ENCODE measurements around the gene CCR2.

CCR2 gene

GRCh38 chr3:46353647-46354410 lies at the start of gene CCR2:
CCR2 (plus strand) TSS chr3:46354111; CDS start chr3:46357528, 3,417 bp downstream.
- Histone ChIP-seq H3F3A (ENCODE audit: low read depth) (no peaks in the 10 kb centered on the region), H3K79me2 (ENCODE audit: insufficient read depth, low read length) (no peaks in the 10 kb centered on the region), H3K9me2 (replicated peaks; ENCODE audit: low read depth, low read length) (no peaks in the 10 kb centered on the region), H3K9me3 (ENCODE audit: insufficient read depth, low read depth, low read length) (no peaks in the 10 kb centered on the region), H4K20me1 (ENCODE audit: insufficient read depth, low read length, poor library complexity, severe bottlenecking) (no peaks in the 10 kb centered on the region), H3K4me2 (ENCODE audit: low read depth, low read length, poor library complexity, severe bottlenecking) (no peak within 1 kb of the TSS), H3K36me3 (ENCODE audit: insufficient read depth, low read length) (no peaks in the 10 kb centered on the region), H3K27me3 (ENCODE audit: insufficient read depth, low read length, poor library complexity, severe bottlenecking) (peaks cover 29% of the 10 kb centered on the region), H3K4me1 (ENCODE audit: insufficient read depth, low read length, poor library complexity, severe bottlenecking) (peaks cover 35% of the 10 kb centered on the region), H3K4me3 (ENCODE audit: low read length, poor library complexity, severe bottlenecking) (no peak within 1 kb of the TSS), H3K9ac (ENCODE audit: low read depth, low read length, poor library complexity, severe bottlenecking) (no peak within 1 kb of the TSS), H2AFZ (ENCODE audit: low read length) (no peak within 1 kb of the TSS)
- TF ChIP-seq EZH2phosphoT487 (IDR thresholded peaks at IDR 0.05; ENCODE audit: borderline replicate concordance) (no peak), CTCF (conservative IDR thresholded peaks at IDR 0.05; ENCODE audit: low read length) (no peak)

- Histone ChIP-seq H3K4me1 (ENCODE audit: insufficient read depth, low read length, poor library complexity, severe bottlenecking) (peaks cover 17% of the 10 kb centered on the region), H3K9me3 (ENCODE audit: insufficient read depth, low read depth, low read length) (no peaks in the 10 kb centered on the region), H4K20me1 (ENCODE audit: insufficient read depth, low read length, poor library complexity, severe bottlenecking) (no peaks in the 10 kb centered on the region), H3F3A (ENCODE audit: low read depth) (no peaks in the 10 kb centered on the region), H3K27me3 (ENCODE audit: insufficient read depth, low read length, poor library complexity, severe bottlenecking) (no peaks in the 10 kb centered on the region), H3K79me2 (ENCODE audit: insufficient read depth, low read length) (no peaks in the 10 kb centered on the region), H3K9ac (ENCODE audit: low read depth, low read length, poor library complexity, severe bottlenecking) (no peak overlapping the region), H2AFZ (ENCODE audit: low read length) (no peak overlapping the region), H3K36me3 (ENCODE audit: insufficient read depth, low read length) (no peaks in the 10 kb centered on the region), H3K4me3 (ENCODE audit: low read length, poor library complexity, severe bottlenecking) (no peak overlapping the region), H3K9me2 (replicated peaks; ENCODE audit: low read depth, low read length) (no peaks in the 10 kb centered on the region), H3K4me2 (ENCODE audit: low read depth, low read length, poor library complexity, severe bottlenecking) (no peak overlapping the region)
- TF ChIP-seq CTCF (conservative IDR thresholded peaks at IDR 0.05; ENCODE audit: low read length) (no peak), EZH2phosphoT487 (IDR thresholded peaks at IDR 0.05; ENCODE audit: borderline replicate concordance) (no peak)
These were observed 49.2 kb upstream of the CCR2 start for GRCh38 chr3:46304739-46305138.

- H3K9me2 ChIP-seq (replicated peaks; ENCODE audit: low read depth, low read length) = no peaks in the 10 kb centered on the region
- no peak for TF ChIP-seq EZH2phosphoT487 (IDR thresholded peaks at IDR 0.05; ENCODE audit: borderline replicate concordance)
- no peak overlapping the region for H3K9ac ChIP-seq (ENCODE audit: low read depth, low read length, poor library complexity, severe bottlenecking)
- no peaks in the 10 kb centered on the region for H4K20me1 ChIP-seq (ENCODE audit: insufficient read depth, low read length, poor library complexity, severe bottlenecking)
- H3K4me2 ChIP-seq (ENCODE audit: low read depth, low read length, poor library complexity, severe bottlenecking) = no peak overlapping the region
- H3K36me3 ChIP-seq (ENCODE audit: insufficient read depth, low read length) = no peaks in the 10 kb centered on the region
- H3K9me3 ChIP-seq (ENCODE audit: insufficient read depth, low read depth, low read length) = no peaks in the 10 kb centered on the region
- no peak overlapping the region for H3K4me3 ChIP-seq (ENCODE audit: low read length, poor library complexity, severe bottlenecking)
- H3K79me2 ChIP-seq (ENCODE audit: insufficient read depth, low read length) = no peaks in the 10 kb centered on the region
- H3K27me3 ChIP-seq (ENCODE audit: insufficient read depth, low read length, poor library complexity, severe bottlenecking) = no peaks in the 10 kb centered on the region
- H3K4me1 ChIP-seq (ENCODE audit: insufficient read depth, low read length, poor library complexity, severe bottlenecking) = no peaks in the 10 kb centered on the region
- H2AFZ ChIP-seq (ENCODE audit: low read length) = no peak overlapping the region
- H3F3A ChIP-seq (ENCODE audit: low read depth) = no peaks in the 10 kb centered on the region
These were observed 40.9 kb upstream of the CCR2 start for GRCh38 chr3:46312991-46313390.

GRCh38 chr3:46314517-46314916 lies 39.4 kb upstream of the CCR2 start:
- H4K20me1 ChIP-seq (ENCODE audit: insufficient read depth, low read length, poor library complexity, severe bottlenecking) = no peaks in the 10 kb centered on the region
- no peaks in the 10 kb centered on the region for H3K36me3 ChIP-seq (ENCODE audit: insufficient read depth, low read length)
- no peaks in the 10 kb centered on the region for H3K27me3 ChIP-seq (ENCODE audit: insufficient read depth, low read length, poor library complexity, severe bottlenecking)
- TF ChIP-seq EZH2phosphoT487 (IDR thresholded peaks at IDR 0.05; ENCODE audit: borderline replicate concordance) = no peak
- no peak for TF ChIP-seq CTCF (conservative IDR thresholded peaks at IDR 0.05; ENCODE audit: low read length)
- no peaks in the 10 kb centered on the region for H3K9me3 ChIP-seq (ENCODE audit: insufficient read depth, low read depth, low read length)
- H3K9me2 ChIP-seq (replicated peaks; ENCODE audit: low read depth, low read length) = no peaks in the 10 kb centered on the region
- H3K9ac ChIP-seq (ENCODE audit: low read depth, low read length, poor library complexity, severe bottlenecking) = no peak overlapping the region
- H3K4me3 ChIP-seq (ENCODE audit: low read length, poor library complexity, severe bottlenecking) = no peak overlapping the region
- no peaks in the 10 kb centered on the region for H3K4me1 ChIP-seq (ENCODE audit: insufficient read depth, low read length, poor library complexity, severe bottlenecking)
- no peaks in the 10 kb centered on the region for H3K79me2 ChIP-seq (ENCODE audit: insufficient read depth, low read length)
- no peak overlapping the region for H3K4me2 ChIP-seq (ENCODE audit: low read depth, low read length, poor library complexity, severe bottlenecking)
- H2AFZ ChIP-seq (ENCODE audit: low read length) = no peak overlapping the region
- no peaks in the 10 kb centered on the region for H3F3A ChIP-seq (ENCODE audit: low read depth)
